ENCODE data around the gene ZBTB4.

The ZBTB4 gene

GRCh38 chr17:7468804-7469389 is 10.5 kb downstream of the ZBTB4 start:
- Histone ChIP-seq H3K27ac (ENCODE audit: low read length) (no peak overlapping the region), H3K9me3 (ENCODE audit: control insufficient read depth, insufficient read depth, low read length) (no peaks in the 10 kb centered on the region), H3K36me3 (ENCODE audit: control insufficient read depth, insufficient read depth, low read length) (0 out of 2 replicates have a peak, but pooled peaks cover under 1% of the 10 kb centered on the region), H3K27me3 (ENCODE audit: control insufficient read depth, insufficient read depth, low read length) (no peaks in the 10 kb centered on the region), H3K4me1 (ENCODE audit: control insufficient read depth, insufficient read depth, low read length) (no peaks in the 10 kb centered on the region), H3K4me3 (ENCODE audit: low read length) (no peak overlapping the region)
- DNase-seq (ENCODE audit: low read depth, low spot score): no peak
- no CpG with 5 or more reads among the region's 12 CpGs for WGBS (ENCODE audit: insufficient coverage, insufficient read length)

- no peak for DNase-seq (ENCODE audit: low read depth, low spot score)
- no peaks in the 10 kb centered on the region for H3K4me1 ChIP-seq (ENCODE audit: control insufficient read depth, insufficient read depth, low read length)
Measured at GRCh38 chr17:7468290-7468689, 11.1 kb downstream of the ZBTB4 start.

GRCh38 chr17:7467498-7467897 is 11.9 kb downstream of the ZBTB4 start:
- Histone ChIP-seq H3K27me3 (ENCODE audit: control insufficient read depth, insufficient read depth, low read length) (no peaks in the 10 kb centered on the region), H3K4me3 (ENCODE audit: low read length) (no peak overlapping the region), H3K36me3 (ENCODE audit: control insufficient read depth, insufficient read depth, low read length) (peaks cover 7% of the 10 kb centered on the region; the same call in 1 of the 2 replicates), H3K27ac (ENCODE audit: low read length) (no peak overlapping the region), H3K9me3 (ENCODE audit: control insufficient read depth, insufficient read depth, low read length) (no peaks in the 10 kb centered on the region), H3K4me1 (ENCODE audit: control insufficient read depth, insufficient read depth, low read length) (no peaks in the 10 kb centered on the region)
- no CpG with 5 or more reads among the region's 3 CpGs for WGBS (ENCODE audit: insufficient coverage, insufficient read length)
- DNase-seq (ENCODE audit: low read depth, low spot score): no peak

More at GRCh38 chr17:7468290-7468689, 11.1 kb downstream of the ZBTB4 start:
- no CpG with 5 or more reads among the region's 11 CpGs for WGBS (ENCODE audit: insufficient coverage, insufficient read length)
- H3K4me3 ChIP-seq (ENCODE audit: low read length): no peak overlapping the region
- H3K27me3 ChIP-seq (ENCODE audit: control insufficient read depth, insufficient read depth, low read length): no peaks in the 10 kb centered on the region
- H3K36me3 ChIP-seq (ENCODE audit: control insufficient read depth, insufficient read depth, low read length): 0 out of 2 replicates have a peak, but pooled peaks cover 4% of the 10 kb centered on the region
- H3K27ac ChIP-seq (ENCODE audit: low read length): no peak overlapping the region
- no peaks in the 10 kb centered on the region for H3K9me3 ChIP-seq (ENCODE audit: control insufficient read depth, insufficient read depth, low read length)

GRCh38 chr17:7466639-7467341 is 12.6 kb downstream of the ZBTB4 start:
- H3K9me3 ChIP-seq (ENCODE audit: control insufficient read depth, insufficient read depth, low read length): no peaks in the 10 kb centered on the region
- peaks cover 10% of the 10 kb centered on the region; the same call in 1 of the 2 replicates for H3K36me3 ChIP-seq (ENCODE audit: control insufficient read depth, insufficient read depth, low read length)
- DNase-seq (ENCODE audit: low read depth, low spot score): no peak
- no peak overlapping the region for H3K4me3 ChIP-seq (ENCODE audit: low read length)
- no peaks in the 10 kb centered on the region; the same call in 1 of the 2 replicates for H3K4me1 ChIP-seq (ENCODE audit: control insufficient read depth, insufficient read depth, low read length)
- WGBS (ENCODE audit: insufficient coverage, insufficient read length): no CpG with 5 or more reads among the region's 16 CpGs
- no peak overlapping the region for H3K27ac ChIP-seq (ENCODE audit: low read length)
- H3K27me3 ChIP-seq (ENCODE audit: control insufficient read depth, insufficient read depth, low read length): no peaks in the 10 kb centered on the region

- no peak overlapping the region for H3K4me3 ChIP-seq (ENCODE audit: low read length)
- H3K27me3 ChIP-seq (ENCODE audit: control insufficient read depth, insufficient read depth, low read length): no peaks in the 10 kb centered on the region
- H3K9me3 ChIP-seq (ENCODE audit: control insufficient read depth, insufficient read depth, low read length): no peaks in the 10 kb centered on the region
- peaks cover under 1% of the 10 kb centered on the region for H3K4me1 ChIP-seq (ENCODE audit: control insufficient read depth, insufficient read depth, low read length)
- peaks cover 10% of the 10 kb centered on the region; the same call in 1 of the 2 replicates for H3K36me3 ChIP-seq (ENCODE audit: control insufficient read depth, insufficient read depth, low read length)
- no peak for DNase-seq (ENCODE audit: low read depth, low spot score)
- WGBS (ENCODE audit: insufficient coverage, insufficient read length): no CpG with 5 or more reads among the region's 9 CpGs
- no peak overlapping the region for H3K27ac ChIP-seq (ENCODE audit: low read length)
Measured at GRCh38 chr17:7466318-7466638, 13.2 kb downstream of the ZBTB4 start.

- Histone ChIP-seq H3K27me3 (ENCODE audit: control insufficient read depth, insufficient read depth, low read length) (no peaks in the 10 kb centered on the region), H3K36me3 (ENCODE audit: control insufficient read depth, insufficient read depth, low read length) (peaks cover 10% of the 10 kb centered on the region; the same call in 1 of the 2 replicates), H3K27ac (ENCODE audit: low read length) (no peak overlapping the region), H3K4me3 (ENCODE audit: low read length) (no peak overlapping the region), H3K9me3 (ENCODE audit: control insufficient read depth, insufficient read depth, low read length) (no peaks in the 10 kb centered on the region), H3K4me1 (ENCODE audit: control insufficient read depth, insufficient read depth, low read length) (peaks cover 3% of the 10 kb centered on the region)
- no peak for DNase-seq (ENCODE audit: low read depth, low spot score)
- WGBS (ENCODE audit: insufficient coverage, insufficient read length): no CpG with 5 or more reads among the region's 33 CpGs
Measured at GRCh38 chr17:7465597-7466275, 13.7 kb downstream of the ZBTB4 start.

- Histone ChIP-seq H3K27me3 (ENCODE audit: control insufficient read depth, insufficient read depth, low read length) (no peaks in the 10 kb centered on the region), H3K27ac (ENCODE audit: low read length) (no peak overlapping the region), H3K36me3 (ENCODE audit: control insufficient read depth, insufficient read depth, low read length) (peaks cover 10% of the 10 kb centered on the region; the same call in 1 of the 2 replicates), H3K4me1 (ENCODE audit: control insufficient read depth, insufficient read depth, low read length) (peaks cover 3% of the 10 kb centered on the region), H3K4me3 (ENCODE audit: low read length) (no peak overlapping the region), H3K9me3 (ENCODE audit: control insufficient read depth, insufficient read depth, low read length) (no peaks in the 10 kb centered on the region)
- DNase-seq (ENCODE audit: low read depth, low spot score): no peak
- no CpG with 5 or more reads among the region's 9 CpGs for WGBS (ENCODE audit: insufficient coverage, insufficient read length)
Measured at GRCh38 chr17:7464081-7464480, 15.3 kb downstream of the ZBTB4 start.

GRCh38 chr17:7463372-7463846 is 16.0 kb downstream of the ZBTB4 start:
- Histone ChIP-seq H3K36me3 (ENCODE audit: control insufficient read depth, insufficient read depth, low read length) (peaks cover 10% of the 10 kb centered on the region; the same call in 1 of the 2 replicates), H3K4me1 (ENCODE audit: control insufficient read depth, insufficient read depth, low read length) (peaks cover 3% of the 10 kb centered on the region), H3K9me3 (ENCODE audit: control insufficient read depth, insufficient read depth, low read length) (no peaks in the 10 kb centered on the region), H3K27ac (ENCODE audit: low read length) (no peak overlapping the region), H3K4me3 (ENCODE audit: low read length) (no peak overlapping the region), H3K27me3 (ENCODE audit: control insufficient read depth, insufficient read depth, low read length) (no peaks in the 10 kb centered on the region)
- no CpG with 5 or more reads among the region's 14 CpGs for WGBS (ENCODE audit: insufficient coverage, insufficient read length)
- no peak for DNase-seq (ENCODE audit: low read depth, low spot score)

- H3K36me3 ChIP-seq (ENCODE audit: control insufficient read depth, insufficient read depth, low read length): peaks cover 10% of the 10 kb centered on the region; the same call in 1 of the 2 replicates
Measured at GRCh38 chr17:7462474-7463371, 16.7 kb downstream of the ZBTB4 start.

More at GRCh38 chr17:7462474-7463371, 16.7 kb downstream of the ZBTB4 start:
- Histone ChIP-seq H3K4me3 (ENCODE audit: low read length) (no peak overlapping the region), H3K27me3 (ENCODE audit: control insufficient read depth, insufficient read depth, low read length) (no peaks in the 10 kb centered on the region), H3K27ac (ENCODE audit: low read length) (no peak overlapping the region), H3K9me3 (ENCODE audit: control insufficient read depth, insufficient read depth, low read length) (no peaks in the 10 kb centered on the region), H3K4me1 (ENCODE audit: control insufficient read depth, insufficient read depth, low read length) (peaks cover 3% of the 10 kb centered on the region)
- WGBS (ENCODE audit: insufficient coverage, insufficient read length): 100% methylated on average over 3 of the region's 44 CpGs
- no peak for DNase-seq (ENCODE audit: low read depth, low spot score)
